GM21619 (cell line): ENCODE measurements around the gene DIDO1.

ENCODE experiments used
- ATAC-seq: cut with Tn5 transposase; IDR thresholded peaks from one replicate; pipeline ENCODE4 v1.9.1; 2021; ENCODE audit not compliant: unreplicated experiment

DIDO1 gene

DNA sequence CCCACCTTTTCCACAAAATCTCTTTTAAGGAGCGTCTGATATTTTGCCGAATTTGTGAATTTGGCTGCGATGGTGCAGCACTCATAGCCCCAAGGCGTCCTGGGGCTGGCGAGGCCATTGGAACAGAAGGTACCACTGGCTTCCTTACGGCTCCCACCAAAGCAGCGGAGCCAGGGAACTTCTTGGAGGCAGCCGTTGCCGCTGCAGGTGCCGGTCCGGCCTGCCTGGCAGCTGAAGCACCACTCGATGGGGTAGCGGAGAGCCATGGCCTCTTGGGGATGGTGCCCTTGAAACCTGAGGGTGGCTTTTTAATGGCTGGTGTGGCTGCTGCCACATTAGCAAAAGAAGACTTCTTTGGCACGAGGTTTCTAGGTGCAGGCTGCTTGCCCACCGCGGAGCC is 29.8 kb downstream of the DIDO1 start:
- no peak for ATAC-seq

DNA sequence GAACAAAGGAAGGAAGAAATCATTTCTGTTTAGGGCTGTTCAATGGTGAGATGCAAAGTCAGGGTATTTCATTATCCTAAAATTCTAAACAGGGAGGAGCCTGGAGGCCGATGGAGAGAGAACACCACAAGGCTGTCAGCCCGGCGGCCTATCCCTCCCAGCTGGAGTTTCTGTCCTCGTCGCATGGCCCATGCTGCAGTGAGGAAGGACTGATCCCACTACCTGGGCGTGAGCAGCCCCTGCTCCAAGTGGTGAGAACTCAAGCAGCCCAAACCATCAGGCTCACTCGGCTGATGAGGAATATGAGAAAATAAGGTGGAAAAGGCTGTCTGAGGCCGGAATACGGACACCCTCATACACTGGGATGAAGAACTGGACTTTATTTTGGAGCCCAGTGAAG is 30.8 kb downstream of the DIDO1 start:
- ATAC-seq = no peak

DNA sequence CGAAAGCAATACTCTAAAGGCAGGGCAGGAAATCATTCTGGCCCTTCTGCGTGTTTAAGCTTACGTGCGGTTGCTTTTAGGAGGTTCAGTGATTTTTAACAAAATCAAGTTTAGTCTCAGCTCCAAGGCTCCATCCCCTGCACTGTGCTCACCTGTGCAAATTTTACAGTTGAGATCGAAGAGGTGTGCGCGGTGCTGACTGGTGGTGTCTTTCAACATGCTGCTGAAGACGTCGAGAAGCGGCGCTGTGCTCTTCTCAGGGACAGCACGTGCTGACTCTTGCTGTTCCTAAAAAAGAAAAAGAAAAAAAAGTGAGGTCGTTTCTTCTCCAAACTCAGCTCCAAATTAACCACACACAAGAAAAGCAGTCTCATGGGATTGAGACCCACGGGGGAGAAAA is 32.0 kb downstream of the DIDO1 start:
- ATAC-seq = no peak

DNA sequence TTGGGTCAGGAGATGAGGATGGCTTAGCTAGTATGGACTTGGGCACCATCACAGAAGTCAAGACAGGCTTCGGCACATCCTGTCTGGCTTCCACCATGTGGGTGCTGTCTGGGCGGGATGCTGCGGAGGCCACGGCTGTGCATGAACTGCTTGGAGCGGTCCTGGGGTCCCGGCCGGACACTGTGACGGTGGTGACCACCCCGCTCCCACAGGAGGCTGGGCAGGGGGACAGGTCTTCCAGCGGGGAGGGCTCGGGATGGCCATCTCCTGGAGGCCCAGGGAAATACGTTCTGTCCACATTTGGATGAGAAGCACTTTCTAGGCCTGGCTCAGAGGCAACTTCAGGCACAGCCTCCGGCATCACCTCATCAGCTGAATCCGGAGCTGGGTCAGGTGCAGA is 32.6 kb downstream of the DIDO1 start:
- no peak for ATAC-seq

DNA sequence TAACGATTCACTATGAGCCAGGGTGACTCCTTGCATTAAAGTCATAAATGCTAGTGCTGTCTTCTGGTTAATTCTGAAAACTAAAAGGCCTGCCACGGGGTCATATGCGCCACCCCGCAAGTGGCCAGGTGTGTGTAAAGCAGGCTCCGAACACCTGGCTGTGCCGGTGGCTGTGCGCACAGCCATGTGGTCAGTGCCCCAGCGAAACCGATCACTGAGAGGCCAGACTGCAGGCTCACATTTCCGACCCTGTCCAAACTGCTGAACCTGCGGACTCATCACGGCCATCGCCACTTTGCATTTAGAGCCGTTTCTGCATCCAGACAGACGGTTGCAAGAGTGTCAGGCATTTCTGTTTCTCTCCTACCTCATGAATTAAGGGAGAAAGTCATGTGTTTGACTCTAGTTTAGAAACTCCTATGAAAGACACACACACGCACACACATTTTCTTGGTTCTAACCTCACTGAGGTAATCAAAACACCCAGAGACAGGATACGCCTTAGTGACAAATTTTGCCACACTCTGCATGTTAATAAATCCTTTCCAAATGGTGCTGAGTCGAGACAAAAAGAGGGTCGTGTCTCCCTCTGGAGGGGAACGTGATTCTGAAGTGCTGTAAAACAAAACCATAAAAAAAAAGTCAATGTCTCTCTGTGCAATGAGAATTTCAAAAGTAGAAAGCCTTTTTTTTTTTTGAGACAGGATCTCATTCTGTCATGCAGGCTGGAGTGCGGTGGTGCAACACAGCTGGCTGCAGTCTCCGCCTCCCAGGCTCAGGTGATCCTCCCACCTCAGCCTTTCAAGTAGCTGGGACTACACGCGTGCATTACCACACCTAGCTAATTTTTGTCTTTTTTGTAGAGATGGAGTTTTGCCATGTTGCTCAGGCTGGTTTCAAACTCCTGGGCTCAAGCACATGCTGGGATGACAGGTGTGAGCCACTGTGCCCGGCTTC is 33.7 kb downstream of the DIDO1 start:
- no peak for ATAC-seq

DNA sequence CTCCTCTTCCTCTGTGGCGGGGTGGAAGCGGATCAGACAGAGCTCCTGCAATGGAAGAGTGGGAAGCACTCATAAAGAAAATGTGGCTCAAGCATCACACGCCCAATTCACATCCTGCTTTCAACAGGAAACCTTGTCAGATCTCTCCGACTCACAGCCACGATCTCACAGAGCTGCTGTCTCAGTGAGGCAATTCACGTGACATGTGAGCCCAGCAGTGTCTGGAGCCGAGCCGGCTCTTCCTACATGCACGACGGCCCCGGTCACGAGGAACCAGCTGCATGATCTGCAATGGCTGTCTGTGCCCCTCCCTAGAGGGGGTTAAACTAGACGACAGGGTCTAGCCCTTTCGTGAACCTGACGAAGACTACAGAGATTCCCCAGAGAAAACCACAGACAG is 35.2 kb downstream of the DIDO1 start:
- ATAC-seq = no peak

DNA sequence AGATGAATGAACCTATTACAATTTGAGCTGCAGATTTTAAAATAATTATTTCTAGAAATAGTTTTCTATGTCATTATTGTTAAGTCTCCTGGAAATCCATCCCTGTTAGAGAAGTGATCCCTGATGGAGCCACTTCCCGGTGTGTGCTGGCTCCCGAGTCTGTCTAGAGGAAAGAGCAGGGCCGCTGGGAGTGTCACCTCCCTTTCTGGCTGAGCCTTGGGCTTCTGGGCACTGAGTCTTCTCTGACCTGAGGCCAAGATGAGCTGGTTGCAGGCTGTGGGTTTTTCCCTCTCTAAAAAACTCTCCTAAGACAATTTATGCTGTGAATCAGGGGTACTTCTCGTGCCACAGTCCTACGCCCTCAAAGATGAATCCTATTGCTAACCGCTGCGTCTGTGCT is 35.9 kb downstream of the DIDO1 start:
- ATAC-seq = no peak

DNA sequence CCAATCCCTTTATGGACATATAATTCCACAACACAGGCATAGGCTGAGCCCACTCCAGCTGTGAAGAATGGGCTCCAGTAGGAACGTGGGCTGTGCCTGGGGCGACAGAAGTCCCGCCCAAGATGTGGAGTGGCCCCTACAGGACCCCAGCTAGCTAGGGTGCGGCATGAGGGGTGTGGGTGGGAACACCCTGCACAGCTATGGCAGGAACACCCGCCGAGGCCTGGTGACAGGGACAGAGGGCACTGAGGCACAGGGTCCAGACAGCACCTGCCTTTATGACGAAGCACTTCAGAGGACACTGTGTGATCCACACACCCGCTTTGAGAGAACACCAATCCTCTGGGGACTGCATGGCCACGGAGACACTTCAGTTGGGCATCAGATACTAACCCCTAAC is 36.4 kb downstream of the DIDO1 start:
- no peak for ATAC-seq

DNA sequence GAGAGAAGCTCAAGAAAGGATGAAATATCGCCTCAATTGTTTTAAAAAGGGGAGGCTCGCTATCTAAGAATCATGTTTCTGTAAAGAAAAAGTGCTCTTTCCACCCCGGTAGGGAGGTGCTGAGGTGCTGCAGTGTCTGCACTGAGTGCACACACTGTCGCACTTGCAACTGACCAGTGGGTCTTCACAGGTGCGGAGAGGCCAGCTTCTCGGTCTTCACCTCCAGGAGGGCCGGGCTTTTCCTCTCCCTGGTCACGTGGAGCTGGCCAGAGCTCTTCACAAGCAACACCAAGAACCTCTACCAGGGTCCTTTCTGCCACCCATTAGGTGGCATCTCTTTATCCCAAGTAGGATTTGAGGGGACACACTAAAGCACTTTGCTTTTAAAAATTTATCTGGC is 36.9 kb downstream of the DIDO1 start:
- no peak for ATAC-seq

DNA sequence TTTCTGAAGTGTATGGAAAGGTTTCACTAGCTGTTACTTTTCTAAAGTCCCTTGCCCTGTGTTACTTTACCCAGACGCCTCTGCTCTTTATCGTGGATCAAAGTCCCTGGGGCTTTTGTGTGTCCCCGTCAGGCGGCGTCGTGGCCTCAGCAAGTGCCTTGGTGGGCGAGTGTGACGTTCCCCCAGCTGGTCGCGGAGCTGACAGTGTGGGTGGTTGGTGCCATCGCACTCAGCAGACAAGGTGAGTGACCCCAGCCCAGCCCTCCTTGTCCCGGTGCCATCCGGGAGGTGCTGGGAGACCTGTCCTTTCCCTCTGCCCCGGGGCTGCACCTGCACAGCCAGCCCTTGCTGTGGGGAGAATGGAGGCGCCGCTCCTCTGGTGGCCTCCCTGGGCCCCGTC is 37.4 kb downstream of the DIDO1 start:
- ATAC-seq = no peak

DNA sequence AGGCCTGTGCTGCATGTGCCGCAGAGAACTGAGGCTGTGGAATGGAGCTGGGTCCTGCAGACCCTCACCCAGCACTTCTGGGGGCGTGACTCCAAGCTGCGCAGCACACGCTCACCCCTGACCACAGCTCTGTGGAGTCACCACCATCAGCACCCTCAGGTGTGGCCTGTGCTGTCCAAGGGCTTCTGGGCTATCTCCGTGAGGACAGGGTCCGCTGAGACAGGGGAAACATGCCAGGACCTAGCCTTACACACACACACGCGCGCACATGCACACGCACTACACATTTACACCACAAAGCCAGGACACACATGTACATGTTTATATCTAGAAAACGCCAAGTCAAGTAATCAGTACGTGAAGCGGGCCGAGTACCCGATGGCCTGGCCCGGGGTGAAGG is 37.9 kb downstream of the DIDO1 start:
- no peak for ATAC-seq

DNA sequence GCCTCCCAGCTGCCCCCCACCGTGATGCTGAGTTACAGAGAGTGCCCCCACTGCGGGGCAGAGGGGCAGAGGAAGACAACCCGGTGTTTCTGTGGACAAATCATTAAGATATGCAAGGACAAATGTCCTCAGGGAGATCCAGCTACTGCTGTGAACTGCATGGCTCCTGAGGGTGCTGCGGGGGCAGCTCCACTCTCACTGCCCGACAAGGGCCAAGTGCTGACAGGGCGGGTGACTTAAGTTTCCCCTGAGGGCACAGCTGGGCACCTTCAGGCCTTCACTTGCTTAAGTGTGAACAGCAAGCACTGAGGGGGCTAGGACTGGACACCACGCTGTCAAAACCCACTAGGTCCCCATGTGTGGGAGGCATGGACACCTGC is 38.5 kb downstream of the DIDO1 start:
- no peak for ATAC-seq

DNA sequence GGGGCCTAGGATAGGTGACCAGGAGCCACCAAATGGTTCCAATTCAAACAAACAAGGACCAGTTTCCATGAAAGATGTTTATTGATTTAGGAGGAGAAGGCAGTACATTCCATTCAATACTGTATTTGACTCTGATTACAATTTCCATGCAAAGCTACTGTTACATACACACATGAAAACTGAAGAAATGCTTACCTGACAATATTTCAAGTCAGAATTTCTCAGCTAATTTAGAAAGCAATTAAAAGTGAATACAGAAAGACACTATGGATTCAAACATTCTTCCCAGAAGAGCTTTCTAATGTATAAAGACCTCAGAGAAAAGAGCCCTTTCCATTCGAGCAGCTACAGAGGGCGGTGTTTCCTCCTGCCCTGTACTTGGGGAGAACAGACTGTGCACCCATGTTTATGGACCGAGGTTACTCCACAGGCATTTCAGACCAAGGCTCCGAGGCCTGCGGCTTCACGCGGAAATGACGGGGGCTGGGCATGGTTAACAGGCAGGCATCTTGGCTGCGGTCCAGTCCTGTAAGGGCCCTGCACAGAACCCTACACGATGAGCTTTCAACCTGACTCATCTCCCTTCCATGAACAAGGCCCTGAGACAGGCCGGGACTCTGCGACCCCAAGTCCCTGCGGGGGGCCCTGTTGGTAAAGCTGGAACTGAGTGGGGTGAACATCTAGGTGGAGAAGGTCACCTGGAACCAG is 39.0 kb downstream of the DIDO1 start:
- no peak for ATAC-seq

DNA sequence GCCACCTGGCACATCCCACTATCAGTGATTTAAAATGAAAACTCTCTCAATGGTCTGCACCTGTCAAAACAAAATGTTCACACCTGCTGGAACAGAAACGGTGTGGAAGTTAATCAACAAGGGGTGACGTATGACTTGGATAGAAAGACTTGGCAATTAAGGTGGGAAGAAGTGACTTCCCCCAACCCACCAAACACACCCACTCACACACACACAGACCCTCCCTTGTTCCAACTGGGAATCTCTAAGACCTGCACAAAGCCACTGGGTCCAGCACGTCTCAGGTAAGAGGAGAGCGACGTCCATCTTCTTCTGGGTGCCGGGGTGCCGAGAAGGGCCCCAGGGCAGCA is 39.6 kb downstream of the DIDO1 start:
- no peak for ATAC-seq

DNA sequence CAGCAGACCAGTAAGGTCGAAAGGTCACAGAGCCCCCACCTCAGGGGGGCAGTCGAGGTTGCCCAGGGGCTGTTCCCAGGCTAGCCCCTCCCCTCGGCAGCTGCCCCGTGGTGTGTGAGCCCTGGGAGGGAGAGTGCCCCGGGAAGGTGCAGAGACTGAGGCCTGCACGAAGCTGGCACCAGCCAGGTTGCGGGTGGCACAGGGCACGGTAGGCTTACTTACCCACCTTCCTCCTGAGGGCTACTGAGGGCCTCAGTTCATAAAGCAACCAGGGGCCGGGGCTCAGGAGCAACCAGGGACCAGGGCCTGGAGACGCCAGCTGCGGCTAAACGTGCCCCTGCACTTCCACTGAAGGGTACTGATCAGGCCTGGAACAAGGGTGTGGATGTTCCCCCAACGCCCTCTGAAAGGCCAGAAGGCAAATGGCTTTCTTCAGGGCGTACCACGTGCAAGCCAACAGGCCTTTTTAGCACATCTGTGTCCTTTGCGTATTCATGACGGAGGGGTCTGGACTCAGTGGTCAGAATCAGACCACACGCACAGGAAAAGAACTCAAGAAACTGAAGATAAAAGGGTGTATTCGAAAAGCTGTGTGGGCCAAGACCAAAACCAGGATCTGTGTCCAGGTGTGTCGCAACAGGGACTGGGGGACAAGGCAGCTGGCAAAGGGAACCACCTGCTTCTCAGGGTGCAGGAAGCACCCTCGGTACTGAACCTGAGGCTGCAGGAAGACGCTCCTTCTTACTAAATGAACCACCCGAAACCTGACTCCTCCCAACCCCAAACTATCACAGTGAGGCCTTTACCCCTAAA is 40.2 kb downstream of the DIDO1 start:
- ATAC-seq = no peak

DNA sequence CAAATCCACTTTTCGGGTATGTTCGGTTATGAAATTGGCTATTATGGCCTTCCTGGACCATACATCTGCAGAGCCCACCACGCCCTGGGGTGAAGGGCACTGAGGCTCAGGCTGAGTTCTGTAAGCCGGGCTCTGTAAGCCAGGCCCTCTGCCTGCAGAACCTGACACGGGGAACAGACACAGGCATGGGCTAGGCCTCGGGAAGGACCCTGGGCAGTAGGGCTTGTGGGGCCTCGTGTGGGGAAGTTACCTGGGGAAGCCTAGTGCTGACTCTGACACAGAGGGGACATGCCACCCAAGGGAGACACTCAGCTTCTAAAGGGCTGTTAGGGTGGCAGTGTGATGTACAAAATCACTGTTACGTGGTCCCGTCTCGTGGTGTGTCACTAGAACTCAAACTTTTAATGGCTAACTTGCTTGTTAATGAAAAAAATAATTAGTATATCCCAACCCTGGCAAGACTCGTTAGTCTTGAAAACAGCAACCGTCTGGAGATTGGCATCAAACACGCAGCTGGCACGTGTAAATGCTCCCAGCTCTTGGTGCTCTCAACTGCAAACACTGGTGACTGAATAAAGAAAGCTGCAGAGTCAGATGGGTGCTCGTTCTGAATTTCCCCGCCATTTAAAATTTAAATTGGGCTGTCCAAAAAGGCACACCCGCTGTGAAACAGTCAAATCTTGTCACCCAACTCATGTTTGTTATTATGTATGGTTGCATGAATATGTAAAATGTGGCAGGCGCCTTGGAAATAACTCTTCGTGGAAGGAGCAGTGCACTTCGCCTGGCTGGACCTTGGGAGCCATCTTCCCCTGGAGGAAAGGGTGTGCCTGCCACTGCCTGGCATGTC is 41.0 kb downstream of the DIDO1 start:
- ATAC-seq = no peak

DNA sequence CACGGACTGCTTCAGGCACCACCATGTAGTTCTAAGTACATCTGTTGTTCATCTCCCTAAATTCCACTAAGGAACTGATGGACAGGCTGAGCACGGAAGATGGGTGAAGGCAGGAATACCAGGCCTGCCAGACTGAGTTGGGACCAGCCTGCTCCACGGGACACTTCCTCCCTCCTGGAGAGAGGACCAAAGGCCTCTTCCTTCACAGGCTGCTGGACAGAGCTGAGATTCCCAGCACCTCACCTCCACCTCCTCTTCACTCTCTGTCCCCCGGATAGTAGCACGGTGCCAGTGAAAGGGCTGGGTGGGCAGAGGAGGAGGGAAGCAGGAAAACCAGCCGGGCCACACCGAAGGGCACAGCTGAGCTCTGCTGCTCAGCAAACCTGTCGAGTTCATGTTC is 41.7 kb downstream of the DIDO1 start:
- ATAC-seq = no peak

DNA sequence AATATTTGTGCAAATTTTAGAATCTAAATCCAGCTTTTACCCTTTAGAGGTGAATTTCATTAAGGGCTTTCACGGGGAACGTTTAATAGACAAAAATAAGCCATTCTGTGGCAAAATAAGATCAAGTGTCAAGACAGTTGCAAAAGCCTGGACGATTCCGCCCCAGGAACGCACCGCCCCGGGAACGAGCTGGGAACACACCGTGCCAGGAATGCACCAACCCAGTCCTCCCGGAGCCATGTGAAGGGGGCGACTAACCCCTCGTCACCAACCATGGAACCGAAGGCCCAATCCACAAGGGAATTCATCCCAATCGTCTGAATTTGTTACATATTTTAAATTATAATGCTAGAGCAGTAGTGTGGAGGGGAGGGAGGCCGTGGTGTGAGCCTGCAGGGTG is 43.9 kb downstream of the DIDO1 start:
- ATAC-seq = no peak

DNA sequence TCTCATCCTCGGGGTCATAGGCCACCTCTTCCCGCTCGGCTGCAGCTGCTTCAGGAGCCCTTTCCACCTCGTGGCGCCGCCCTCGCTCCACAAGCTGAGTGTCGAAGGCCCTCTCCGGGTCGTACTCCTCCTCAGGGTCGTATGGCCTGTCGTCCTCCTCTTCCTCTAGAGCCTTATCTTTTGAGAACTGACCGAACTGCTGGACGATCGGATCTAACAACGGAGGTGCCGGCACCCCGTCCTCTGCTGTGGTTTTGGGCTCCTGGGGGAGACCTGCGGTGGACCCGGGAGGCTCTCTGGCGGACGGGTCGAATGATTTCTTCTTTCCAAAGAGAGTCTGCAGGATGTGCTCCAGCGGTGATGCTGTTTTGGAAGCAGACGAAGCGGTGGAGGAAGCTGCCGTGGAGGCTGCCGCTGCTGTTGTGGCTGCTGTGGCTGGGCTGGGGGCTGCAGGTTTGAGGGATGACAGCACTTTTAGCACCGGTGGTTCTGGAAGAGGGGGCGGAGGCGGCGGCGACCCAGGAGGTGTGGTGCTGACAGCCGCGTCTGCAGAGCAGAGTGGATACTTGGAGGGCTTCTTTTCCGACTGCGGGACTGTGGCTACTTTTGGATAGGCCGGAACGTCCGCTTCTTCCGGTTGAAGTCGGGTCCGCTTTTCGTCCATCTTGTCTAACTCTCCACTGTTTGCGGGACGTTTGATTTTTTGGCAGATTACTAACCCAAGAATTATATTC is 44.5 kb downstream of the DIDO1 start:
- no peak for ATAC-seq
